DND-41 (cell line): ENCODE measurements around the gene NHEJ1.

Experiments
- ATAC-seq: fragments of 200-7000 bp; cut with Tn5 transposase; 3 replicates; pipeline ENCODE4 v1.9.1; 2021; ENCODE audit warnings: low read depth; ENCODE audit not compliant: insufficient read depth
- DNase-seq: peaks from one replicate; pipeline ENCODE4 v3.0.0-alpha.2; 2020
- H2AFZ ChIP-seq: 2 replicates; pipeline ENCODE4 v1.6.0; 2012; ENCODE audit warnings: low read depth, low read length
- H3K27ac ChIP-seq: 2 replicates; pipeline ENCODE4 v1.5.1; 2012; ENCODE audit warnings: low read length, inconsistent platforms
- H3K27me3 ChIP-seq: fragments of 200-600 bp; sonication (generic); 2 replicates; pipeline ENCODE4 v1.6.0; 2012; ENCODE audit warnings: low read length, mild to moderate bottlenecking, inconsistent platforms; ENCODE audit not compliant: insufficient read depth, poor library complexity
- H3K36me3 ChIP-seq: 2 replicates; pipeline ENCODE4 v1.5.1; 2012; ENCODE audit warnings: low read length, inconsistent platforms; ENCODE audit not compliant: insufficient read depth
- H3K4me1 ChIP-seq: 2 replicates; pipeline ENCODE4 v1.5.1; 2012; ENCODE audit warnings: mild to moderate bottlenecking, low read length; ENCODE audit not compliant: insufficient read depth
- H3K4me2 ChIP-seq: 2 replicates; pipeline ENCODE4 v1.6.0; 2012; ENCODE audit warnings: mild to moderate bottlenecking, moderate library complexity, low read length, inconsistent platforms; ENCODE audit not compliant: insufficient read depth
- H3K4me3 ChIP-seq, 2 experiments: fragments of 200-600 bp in 1 of 2; shearing (Covaris generic) in 1 of 2; 2 replicates each; pipeline ENCODE4 v1.5.1; 2012 to 2016; ENCODE audit warnings: inconsistent platforms in 2 of 2, low read length in 2 of 2, mild to moderate bottlenecking in 2 of 2, low read depth in 1 of 2, moderate library complexity in 1 of 2
- H3K79me2 ChIP-seq: 2 replicates; pipeline ENCODE4 v1.6.0; 2012; ENCODE audit warnings: low read length, inconsistent platforms; ENCODE audit not compliant: insufficient read depth
- H3K9ac ChIP-seq: 2 replicates; pipeline ENCODE4 v1.6.0; 2012; ENCODE audit warnings: low read depth, mild to moderate bottlenecking, inconsistent platforms, low read length, moderate library complexity
- H3K9me3 ChIP-seq: 2 replicates; pipeline ENCODE4 v1.5.1; 2012; ENCODE audit warnings: low read length, moderate library complexity, mild to moderate bottlenecking, inconsistent platforms; ENCODE audit not compliant: insufficient read depth, severe bottlenecking
- H4K20me1 ChIP-seq: 2 replicates; pipeline ENCODE4 v1.6.0; 2012; ENCODE audit warnings: low read length; ENCODE audit not compliant: insufficient read depth
- CTCF ChIP-seq: IDR thresholded peaks from 2 replicates; pipeline ENCODE4 v1.5.1; 2012; ENCODE audit warnings: borderline replicate concordance, low read length, moderate library complexity, mild to moderate bottlenecking; ENCODE audit not compliant: poor library complexity, severe bottlenecking; ENCODE audit errors: extremely low read depth
- EZH2 ChIP-seq: IDR thresholded peaks from 3 replicates; pipeline ENCODE4 v1.6.1; 2012; ENCODE audit warnings: borderline replicate concordance, low read depth, mild to moderate bottlenecking, moderate library complexity, low read length, inconsistent platforms; ENCODE audit not compliant: severe bottlenecking

The NHEJ1 gene

DNA sequence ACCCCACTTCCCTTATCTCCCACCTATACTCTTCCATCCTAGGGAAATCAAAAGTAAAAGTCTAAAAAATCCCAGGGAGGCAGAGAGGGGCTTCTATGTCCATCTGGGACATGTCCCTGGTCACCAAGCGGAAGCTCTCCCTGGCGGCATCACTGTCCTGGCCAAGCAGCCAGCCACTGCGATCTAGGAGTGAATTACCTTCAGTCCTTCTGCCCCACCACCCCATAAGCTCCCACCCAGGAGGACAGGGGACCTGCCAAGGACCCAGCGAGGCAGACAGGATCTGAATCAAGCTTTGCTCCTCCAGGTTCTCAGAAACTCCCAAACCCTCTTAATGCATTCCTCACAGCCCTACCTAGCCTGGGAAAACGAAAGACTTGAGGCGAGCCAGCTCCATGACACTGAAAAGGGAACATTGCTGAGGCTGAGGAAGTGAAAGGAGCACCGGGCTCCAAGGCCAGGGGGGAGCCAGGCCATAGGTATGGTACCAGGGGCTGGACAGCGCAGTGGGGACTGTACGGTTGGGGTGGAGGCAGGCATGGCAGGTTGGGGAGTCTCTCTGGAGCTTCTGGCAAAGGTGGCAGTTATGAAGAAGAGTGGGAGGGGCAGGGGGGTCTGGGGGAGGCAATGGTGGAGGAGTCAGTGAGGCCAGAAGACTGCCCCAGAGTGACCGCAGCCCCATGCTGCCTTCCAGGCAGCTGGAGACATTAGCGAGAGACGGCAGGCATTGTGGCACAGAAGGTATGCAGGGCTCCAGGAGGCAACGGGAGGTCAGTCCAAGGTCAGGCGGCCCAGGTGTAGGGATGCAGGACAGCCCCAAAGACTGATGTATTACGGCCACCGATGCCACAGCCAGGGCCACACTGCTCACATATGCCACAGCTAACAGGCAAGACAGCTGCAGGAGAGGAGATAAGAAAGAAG is 11.9 kb upstream of the NHEJ1 start:
- Histone ChIP-seq H3K36me3 (peaks cover 42% of the 10 kb centered on the region), H3K27me3 (no peaks in the 10 kb centered on the region), H4K20me1 (peaks cover 4% of the 10 kb centered on the region; the same call in 1 of the 2 replicates), H3K9ac (no peak overlapping the region), H2AFZ (no peak overlapping the region), H3K4me2 (no peak overlapping the region), H3K9me3 (no peaks in the 10 kb centered on the region), H3K4me3 (no peak overlapping the region), H3K27ac (no peak overlapping the region), H3K79me2 (peaks cover 16% of the 10 kb centered on the region), H3K4me1 (peaks cover 21% of the 10 kb centered on the region)
- TF ChIP-seq EZH2 (no peak), CTCF (no peak)
- ATAC-seq (no peak), DNase-seq (no peak)

- Histone ChIP-seq H3K36me3 (peaks cover 42% of the 10 kb centered on the region), H3K9me3 (no peaks in the 10 kb centered on the region), H3K4me2 (no peak overlapping the region), H3K9ac (no peak overlapping the region), H3K79me2 (peaks cover 7% of the 10 kb centered on the region), H3K4me1 (peaks cover 16% of the 10 kb centered on the region), H3K4me3 (no peak overlapping the region), H3K27me3 (no peaks in the 10 kb centered on the region), H3K27ac (0 out of 2 replicates have a peak overlapping the region, but pooled peaks have one; percentile 19), H2AFZ (no peak overlapping the region), H4K20me1 (peaks cover 4% of the 10 kb centered on the region; the same call in 1 of the 2 replicates)
- peak; percentile 69 for ATAC-seq
- DNase-seq = peak; percentile 35
- peak; percentile 72 for TF ChIP-seq CTCF
- TF ChIP-seq EZH2 = no peak
These were observed 10.6 kb upstream of the NHEJ1 start for GRCh38 chr2:219171231-219171651.

GRCh38 chr2:219169930-219170654 is 9.5 kb upstream of the NHEJ1 start, which contains the start of gene SLC23A3:
SLC23A3 (minus strand) TSS chr2:219170029; CDS start chr2:219169984, 45 bp downstream.
- H3K4me3 ChIP-seq = no peak within 1 kb of the TSS
- H3K27me3 ChIP-seq = no peaks in the 10 kb centered on the region
- no peaks in the 10 kb centered on the region for H3K9me3 ChIP-seq
- H3K27ac ChIP-seq = no peak within 1 kb of the TSS
- TF ChIP-seq CTCF (no peak), EZH2 (no peak)
- H3K4me2 ChIP-seq = no peak within 1 kb of the TSS
- peaks cover 5% of the 10 kb centered on the region; the same call in 1 of the 2 replicates for H3K4me1 ChIP-seq
- DNase-seq (no peak), ATAC-seq (no peak)
- no peak within 1 kb of the TSS for H2AFZ ChIP-seq
- peaks cover 4% of the 10 kb centered on the region; the same call in 1 of the 2 replicates for H4K20me1 ChIP-seq
- H3K9ac ChIP-seq = no peak within 1 kb of the TSS
- no peaks in the 10 kb centered on the region for H3K79me2 ChIP-seq
- peaks cover 42% of the 10 kb centered on the region for H3K36me3 ChIP-seq
